Measurements from ENCODE around the gene TRIL.

- no peak for TF ChIP-seq CTCF (conservative IDR thresholded peaks at IDR 0.05)
- TF ChIP-seq ZFX (IDR thresholded peaks at IDR 0.05) = no peak
Observed at GRCh38 chr7:28954471-28954870, 3.7 kb downstream of the TRIL start.

Measured in C4-2B (cell line).